ENCODE results near the gene FOXN1. TPM values are rescaled to one million over a fixed set of nuclear protein-coding genes. Genes with fewer than 3 reads are reported as not detected.
"Not testable (repeated sequence)": the region's sequence is repeated elsewhere in the genome, so short reads cannot be mapped to it uniquely, and the experiment has no call there.

Gene FOXN1
- total RNA-seq = not detected in 2 replicates
- 0.87 TPM in 1 of 2 replicates, not detected in the other for polyA plus RNA-seq

- DNase-seq (ENCODE audit: low spot score) = no peak
- Histone ChIP-seq H3K27ac (no peak within 1 kb of the TSS), H3K79me2 (no peaks in the 10 kb centered on the region), H3K27me3 (no peaks in the 10 kb centered on the region), H3K9me2 (replicated peaks; ENCODE audit: insufficient read depth) (no peaks in the 10 kb centered on the region), H4K20me1 (ENCODE audit: insufficient read depth, poor library complexity, severe bottlenecking) (no peaks in the 10 kb centered on the region), H2AFZ (no peak within 1 kb of the TSS), H3K4me1 (ENCODE audit: insufficient read depth) (no peaks in the 10 kb centered on the region), H3K36me3 (replicated peaks; ENCODE audit: insufficient read depth, low read depth) (no peaks in the 10 kb centered on the region), H3K4me3 (no peak within 1 kb of the TSS), H3K9me3 (ENCODE audit: low read depth) (no peaks in the 10 kb centered on the region), H3K4me2 (no peak within 1 kb of the TSS)
- WGBS (ENCODE audit: low lambda C conversion rate, missing lambda C conversion rate) = 89% methylated on average over 27 of the region's 28 CpGs
- no peak for TF ChIP-seq CTCF (IDR thresholded peaks at IDR 0.05; ENCODE audit: poor library complexity)
- TF ChIP-seq EZH2 (IDR thresholded peaks at IDR 0.05; ENCODE audit: borderline replicate concordance) = no peak
- no peak for TF ChIP-seq EZH2phosphoT487 (IDR thresholded peaks at IDR 0.05; ENCODE audit: low read depth, severe bottlenecking, unreplicated experiment)
Observed at GRCh38 chr17:28505986-28506665, at the start of gene FOXN1. TSS of gene FOXN1 (plus strand) at chr17:28506348. CDS start at chr17:28523970, 17,622 bp downstream.

GRCh38 chr17:28457890-28458289 lies 48.3 kb upstream of the FOXN1 start:
- no peaks in the 10 kb centered on the region for H3K9me2 ChIP-seq (replicated peaks; ENCODE audit: insufficient read depth)
- no peak for TF ChIP-seq EZH2phosphoT487 (IDR thresholded peaks at IDR 0.05; ENCODE audit: low read depth, severe bottlenecking, unreplicated experiment)
- TF ChIP-seq EZH2 (IDR thresholded peaks at IDR 0.05; ENCODE audit: borderline replicate concordance) = no peak
- TF ChIP-seq CTCF (IDR thresholded peaks at IDR 0.05; ENCODE audit: poor library complexity) = no peak
- no peaks in the 10 kb centered on the region for H4K20me1 ChIP-seq (ENCODE audit: insufficient read depth, poor library complexity, severe bottlenecking)
- H2AFZ ChIP-seq = no peak overlapping the region
- no peaks in the 10 kb centered on the region for H3K9me3 ChIP-seq (ENCODE audit: low read depth)
- H3K27me3 ChIP-seq = no peaks in the 10 kb centered on the region
- WGBS (ENCODE audit: low lambda C conversion rate, missing lambda C conversion rate) = 94% methylated on average over 5 of the region's 6 CpGs
- H3K4me2 ChIP-seq = no peak overlapping the region
- H3K27ac ChIP-seq = no peak overlapping the region
- H3K79me2 ChIP-seq = no peaks in the 10 kb centered on the region
- no peaks in the 10 kb centered on the region for H3K36me3 ChIP-seq (replicated peaks; ENCODE audit: insufficient read depth, low read depth)
- H3K4me3 ChIP-seq = no peak overlapping the region
- no peak for DNase-seq (ENCODE audit: low spot score)
- H3K4me1 ChIP-seq (ENCODE audit: insufficient read depth) = no peaks in the 10 kb centered on the region

GRCh38 chr17:28458881-28459280 lies 47.3 kb upstream of the FOXN1 start:
- H3K4me1 ChIP-seq (ENCODE audit: insufficient read depth); H4K20me1 ChIP-seq (ENCODE audit: insufficient read depth, poor library complexity, severe bottlenecking); H3K27ac ChIP-seq; H3K27me3 ChIP-seq; H3K4me3 ChIP-seq; H2AFZ ChIP-seq; H3K9me2 ChIP-seq (replicated peaks; ENCODE audit: insufficient read depth); H3K36me3 ChIP-seq (replicated peaks; ENCODE audit: insufficient read depth, low read depth); H3K79me2 ChIP-seq; H3K9me3 ChIP-seq (ENCODE audit: low read depth); H3K4me2 ChIP-seq; DNase-seq (ENCODE audit: low spot score): not testable (repeated sequence)
- WGBS (ENCODE audit: low lambda C conversion rate, missing lambda C conversion rate) = no CpG with 5 or more reads among the region's 32 CpGs

- H3K4me3 ChIP-seq = no peak overlapping the region
- H3K9me2 ChIP-seq (replicated peaks; ENCODE audit: insufficient read depth) = no peaks in the 10 kb centered on the region
- no peak overlapping the region for H3K27ac ChIP-seq
- WGBS (ENCODE audit: low lambda C conversion rate, missing lambda C conversion rate) = 92% methylated on average over 10 of the region's 10 CpGs
- H3K36me3 ChIP-seq (replicated peaks; ENCODE audit: insufficient read depth, low read depth) = no peaks in the 10 kb centered on the region
- TF ChIP-seq CTCF (IDR thresholded peaks at IDR 0.05; ENCODE audit: poor library complexity) (no peak), EZH2 (IDR thresholded peaks at IDR 0.05; ENCODE audit: borderline replicate concordance) (no peak), EZH2phosphoT487 (IDR thresholded peaks at IDR 0.05; ENCODE audit: low read depth, severe bottlenecking, unreplicated experiment) (no peak)
- no peak overlapping the region for H2AFZ ChIP-seq
- no peaks in the 10 kb centered on the region for H3K9me3 ChIP-seq (ENCODE audit: low read depth)
- H4K20me1 ChIP-seq (ENCODE audit: insufficient read depth, poor library complexity, severe bottlenecking) = no peaks in the 10 kb centered on the region
- DNase-seq (ENCODE audit: low spot score) = no peak
- H3K79me2 ChIP-seq = no peaks in the 10 kb centered on the region
- no peaks in the 10 kb centered on the region for H3K27me3 ChIP-seq
- peaks cover 1% of the 10 kb centered on the region for H3K4me1 ChIP-seq (ENCODE audit: insufficient read depth)
- no peak overlapping the region for H3K4me2 ChIP-seq
Observed at GRCh38 chr17:28460901-28461300, 45.2 kb upstream of the FOXN1 start.
